Activated gamma-delta T cell treated with Interleukin-2 at 50 U/mL for 16 hours (primary cell): ENCODE results near the gene KCTD14.
"Not testable (repeated sequence)": the region's sequence is repeated elsewhere in the genome, so short reads cannot be mapped to it uniquely, and the experiment has no call there.

Source experiments
- DNase-seq: peaks from one replicate; pipeline ENCODE4 v3.0.0-alpha.2; 2020

The KCTD14 gene

GRCh38 chr11:78020246-78020645 is 2.8 kb downstream of the KCTD14 start:
- DNase-seq: no peak

- no peak for DNase-seq
These were observed 3.3 kb downstream of the KCTD14 start for GRCh38 chr11:78019808-78020207.

GRCh38 chr11:78015878-78016277 is 7.2 kb downstream of the KCTD14 start:
- no peak for DNase-seq

- not testable (repeated sequence) for DNase-seq
These were observed 8.0 kb downstream of the KCTD14 start for GRCh38 chr11:78014937-78015520.

- no peak for DNase-seq
These were observed 11.8 kb downstream of the KCTD14 start for GRCh38 chr11:78011301-78011700.

- no peak for DNase-seq
These were observed 12.3 kb downstream of the KCTD14 start for GRCh38 chr11:78010755-78011154.

- no peak for DNase-seq
These were observed 12.8 kb downstream of the KCTD14 start for GRCh38 chr11:78010304-78010703.

GRCh38 chr11:78009062-78009461 is 14.0 kb downstream of the KCTD14 start:
- no peak for DNase-seq

GRCh38 chr11:78000193-78000592 is 22.9 kb downstream of the KCTD14 start:
- DNase-seq: peak; percentile 43

- no peak for DNase-seq
These were observed 23.5 kb downstream of the KCTD14 start for GRCh38 chr11:77999446-78000030.

GRCh38 chr11:77994434-77995362 is 28.4 kb downstream of the KCTD14 start, which contains the start of gene INTS4:
Gene INTS4, minus strand, starts transcription at chr11:77994668. Its CDS starts 25 bp downstream, at chr11:77994643.
- peak; percentile 97 for DNase-seq

- no peak for DNase-seq
These were observed 29.2 kb downstream of the KCTD14 start for GRCh38 chr11:77993902-77994301.

GRCh38 chr11:77990981-77991380 is 32.1 kb downstream of the KCTD14 start:
- no peak for DNase-seq

GRCh38 chr11:77986456-77986855 is 36.6 kb downstream of the KCTD14 start:
- DNase-seq: not testable (repeated sequence)

GRCh38 chr11:77981346-77981947 is 41.6 kb downstream of the KCTD14 start:
- DNase-seq: no peak

GRCh38 chr11:77968337-77968736 is 54.7 kb downstream of the KCTD14 start:
- no peak for DNase-seq

GRCh38 chr11:77967753-77968152 is 55.3 kb downstream of the KCTD14 start:
- DNase-seq: no peak

GRCh38 chr11:77967121-77967520 is 56.0 kb downstream of the KCTD14 start:
- no peak for DNase-seq

- no peak for DNase-seq
These were observed 56.7 kb downstream of the KCTD14 start for GRCh38 chr11:77966338-77966737.
